Gastrocnemius medialis (tissue), 4 donors: ENCODE results near the gene FYN.

Source experiments
- CTCF ChIP-seq, 5 experiments: fragments of 450-650 bp in 3 of 5; fragments of 200-600 bp in 2 of 5; sonication (generic) in 2 of 5; IDR thresholded peaks in 4 of 5; conservative IDR thresholded peaks in 1 of 5; 1 replicate in 4 of 5; 2 replicates in 1 of 5; pipeline ENCODE4 v1.5.1; 2016 to 2019; ENCODE audit warnings: antibody characterized with exemption in 5 of 5, mild to moderate bottlenecking in 3 of 5, moderate library complexity in 3 of 5
- POLR2A ChIP-seq, 2 donors: fragments of 450-650 bp; IDR thresholded peaks; one replicate each; pipeline ENCODE4 v1.6.1; 2017; ENCODE audit warnings: antibody characterized with exemption in 2 of 2, mild to moderate bottlenecking in 2 of 2, moderate library complexity in 2 of 2

DNA sequence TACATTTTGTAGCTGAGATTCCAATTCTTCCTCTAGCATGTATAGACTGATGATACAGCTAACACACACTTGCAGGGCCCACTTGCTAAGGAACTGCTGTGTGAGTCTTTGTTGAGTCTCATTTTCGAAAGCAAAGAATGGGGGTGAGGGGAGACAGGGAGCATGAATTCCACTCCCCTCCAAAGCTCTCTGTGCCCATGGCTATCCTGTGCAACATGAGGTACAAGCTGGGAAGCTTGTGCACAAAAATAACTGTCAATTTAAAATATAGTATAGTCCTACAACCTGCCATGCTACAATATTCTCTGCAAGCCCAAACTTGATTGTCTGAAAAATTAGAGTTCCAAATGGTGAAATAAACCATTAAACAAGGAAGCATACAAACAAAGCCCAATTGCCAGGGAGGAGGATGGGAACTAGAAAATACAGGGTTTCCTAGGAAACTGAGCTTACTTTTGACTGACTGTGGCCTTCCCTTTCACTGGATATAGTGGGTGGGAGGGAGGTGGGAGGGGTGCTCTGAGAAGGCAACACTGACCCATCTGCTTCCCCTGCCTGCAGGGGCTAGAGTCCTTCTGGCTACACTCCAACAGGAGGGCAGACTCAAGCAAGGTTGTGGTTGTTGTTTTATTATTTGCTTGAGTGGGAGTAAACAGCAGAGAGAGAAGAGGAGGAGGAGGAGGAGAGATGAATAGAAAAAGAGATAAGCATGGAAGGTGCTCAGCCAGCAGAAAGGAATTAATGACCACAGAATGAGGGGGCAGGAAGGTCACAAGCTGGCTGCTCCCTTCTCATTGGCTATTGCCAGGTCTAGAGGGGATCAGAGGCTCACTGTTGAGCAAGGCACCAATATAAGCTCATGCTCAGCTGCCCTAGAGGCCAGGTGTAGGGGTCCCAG is 84.6 kb downstream of the FYN start:
- TF ChIP-seq CTCF (IDR thresholded peaks at IDR 0.05 in 4 of 5, conservative IDR thresholded peaks at IDR 0.05 in 1 of 5) (no peak), POLR2A (IDR thresholded peaks at IDR 0.05) (no peak)
